Right lobe of liver (tissue), 4 donors: Measurements from ENCODE around the gene LDB2.

ENCODE experiments used
- POLR2A ChIP-seq: fragments of 450-650 bp; IDR thresholded peaks from one replicate; pipeline ENCODE4 v1.6.1; 2017; ENCODE audit warnings: antibody characterized with exemption, mild to moderate bottlenecking
- TF ChIP-seq, protein P1 (sequence below), 4 donors: fragments of 200-600 bp in 3 of 4; fragments of 450-650 bp in 1 of 4; IDR thresholded peaks; one replicate each; pipeline versions ENCODE4 v1.5.1 to v1.8.0; 2016 to 2022; ENCODE audit warnings: antibody characterized with exemption in 4 of 4, mild to moderate bottlenecking in 2 of 4
- donor health status: DM: no; HTN: no; CAD: no.
- donor health status: DM: no; HTN: no; CAD: no.
- donor health status: DM: no; HTN: yes; CAD: no.

DNA sequence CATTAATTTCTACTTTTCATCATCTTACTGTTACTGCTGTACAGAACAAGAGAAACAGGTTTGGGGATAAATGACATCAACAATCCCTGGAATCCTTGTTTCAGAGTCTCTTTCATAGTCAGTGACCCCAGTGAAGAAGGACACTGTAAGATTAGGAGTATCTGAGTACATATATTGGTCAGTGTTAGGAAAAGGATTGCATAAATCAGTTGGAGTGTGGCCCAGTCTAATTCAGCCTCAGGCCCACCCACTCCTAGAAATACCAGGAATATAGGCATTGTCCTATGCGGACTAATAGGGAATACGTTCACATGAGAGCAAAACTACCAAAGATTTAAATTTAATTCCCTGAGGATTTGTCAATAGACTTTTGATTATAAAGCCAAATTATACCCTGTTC, 237.8 kb downstream of the LDB2 start:
- TF ChIP-seq, protein P1, sequence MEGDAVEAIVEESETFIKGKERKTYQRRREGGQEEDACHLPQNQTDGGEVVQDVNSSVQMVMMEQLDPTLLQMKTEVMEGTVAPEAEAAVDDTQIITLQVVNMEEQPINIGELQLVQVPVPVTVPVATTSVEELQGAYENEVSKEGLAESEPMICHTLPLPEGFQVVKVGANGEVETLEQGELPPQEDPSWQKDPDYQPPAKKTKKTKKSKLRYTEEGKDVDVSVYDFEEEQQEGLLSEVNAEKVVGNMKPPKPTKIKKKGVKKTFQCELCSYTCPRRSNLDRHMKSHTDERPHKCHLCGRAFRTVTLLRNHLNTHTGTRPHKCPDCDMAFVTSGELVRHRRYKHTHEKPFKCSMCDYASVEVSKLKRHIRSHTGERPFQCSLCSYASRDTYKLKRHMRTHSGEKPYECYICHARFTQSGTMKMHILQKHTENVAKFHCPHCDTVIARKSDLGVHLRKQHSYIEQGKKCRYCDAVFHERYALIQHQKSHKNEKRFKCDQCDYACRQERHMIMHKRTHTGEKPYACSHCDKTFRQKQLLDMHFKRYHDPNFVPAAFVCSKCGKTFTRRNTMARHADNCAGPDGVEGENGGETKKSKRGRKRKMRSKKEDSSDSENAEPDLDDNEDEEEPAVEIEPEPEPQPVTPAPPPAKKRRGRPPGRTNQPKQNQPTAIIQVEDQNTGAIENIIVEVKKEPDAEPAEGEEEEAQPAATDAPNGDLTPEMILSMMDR (IDR thresholded peaks at IDR 0.05), result no peak
- TF ChIP-seq POLR2A, result no peak
